Thyroid gland (tissue), 4 donors: ENCODE measurements around the gene RANBP1. TPM values are rescaled to one million over a fixed set of nuclear protein-coding genes. Genes with fewer than 3 reads are reported as not detected.

Source experiments
- DNase-seq, 2 donors: peaks; one replicate each; pipeline ENCODE4 v3.0.0-alpha.2; 2019
- H3K27ac ChIP-seq, 3 donors: fragments of 200-600 bp; sonication (generic); 1 replicate in 2 of 3; 2 replicates in 1 of 3; pipeline ENCODE4 v1.5.1; 2016 to 2019; ENCODE audit warnings: mild to moderate bottlenecking in 1 of 3, moderate library complexity in 1 of 3
- H3K27me3 ChIP-seq: fragments of 200-600 bp; sonication (generic); one replicate; pipeline ENCODE4 v1.5.1; 2019
- H3K36me3 ChIP-seq, 2 donors: fragments of 200-600 bp; sonication (generic); one replicate each; pipeline ENCODE4 v1.5.1; 2016 to 2019
- H3K4me1 ChIP-seq, 2 donors: fragments of 200-600 bp; sonication (generic); one replicate each; pipeline ENCODE4 v1.5.1; 2017 to 2019
- H3K4me3 ChIP-seq, 3 donors: fragments of 200-600 bp; sonication (generic); replicated peaks in 1 of 3; 1 replicate in 2 of 3; 2 replicates in 1 of 3; pipeline ENCODE4 v1.5.1; 2016; ENCODE audit warnings: mild to moderate bottlenecking in 1 of 3
- H3K9me3 ChIP-seq: fragments of 200-600 bp; sonication (generic); one replicate; pipeline ENCODE4 v1.5.1; 2017
- POLR2A ChIP-seq, 2 donors: fragments of 450-650 bp; IDR thresholded peaks; one replicate each; pipeline ENCODE4 v1.6.1; 2017; ENCODE audit warnings: antibody characterized with exemption in 2 of 2, mild to moderate bottlenecking in 2 of 2, moderate library complexity in 1 of 2
- WGBS, 2 donors: methylation state at CpG; one replicate each; pipeline ENCODE4 v1.1.5; 2017; 5-methylcytosine and 5-hydroxymethylcytosine counted together
- intact Hi-C: fragments of 100-400 bp; cut with DNase I; formaldehyde crosslinking; loops from one replicate; pipeline ENCODE4 v1.15.1; 2023
- total RNA-seq, 4 donors: library from RNA; depleted of rRNA; stranded (reverse); fragments of >200 nt; gene quantifications; one replicate each; pipeline ENCODE4 v1.2.3, GENCODE V29; 2016
- TF ChIP-seq, protein P1 (sequence below), 6 experiments: fragments of 200-600 bp in 3 of 6; fragments of 450-650 bp in 3 of 6; sonication (generic) in 3 of 6; IDR thresholded peaks; one replicate each; pipeline ENCODE4 v1.5.1; 2016 to 2019; ENCODE audit warnings: antibody characterized with exemption in 6 of 6, mild to moderate bottlenecking in 2 of 6, inconsistent platforms in 1 of 6, moderate library complexity in 1 of 6

The RANBP1 gene
- total RNA-seq, 4 donors from 2014 or later, result 125 to 232 (median 173) TPM

- Histone ChIP-seq H3K27me3 (no peaks in the 10 kb centered on the region), H3K4me3 (peak overlapping the region in 2 of 3 donors; percentile 56 to 97), H3K27ac (peak overlapping the region; percentile 73 to 94 (median 87)), H3K9me3 (no peaks in the 10 kb centered on the region), H3K36me3 (peaks cover under 1 to 9% of the 10 kb centered on the region in 2 donors), H3K4me1 (peaks cover 18 to 40% of the 10 kb centered on the region in 2 donors)
- DNase-seq, result peak; percentile 90 to 92
- TF ChIP-seq, protein P1, sequence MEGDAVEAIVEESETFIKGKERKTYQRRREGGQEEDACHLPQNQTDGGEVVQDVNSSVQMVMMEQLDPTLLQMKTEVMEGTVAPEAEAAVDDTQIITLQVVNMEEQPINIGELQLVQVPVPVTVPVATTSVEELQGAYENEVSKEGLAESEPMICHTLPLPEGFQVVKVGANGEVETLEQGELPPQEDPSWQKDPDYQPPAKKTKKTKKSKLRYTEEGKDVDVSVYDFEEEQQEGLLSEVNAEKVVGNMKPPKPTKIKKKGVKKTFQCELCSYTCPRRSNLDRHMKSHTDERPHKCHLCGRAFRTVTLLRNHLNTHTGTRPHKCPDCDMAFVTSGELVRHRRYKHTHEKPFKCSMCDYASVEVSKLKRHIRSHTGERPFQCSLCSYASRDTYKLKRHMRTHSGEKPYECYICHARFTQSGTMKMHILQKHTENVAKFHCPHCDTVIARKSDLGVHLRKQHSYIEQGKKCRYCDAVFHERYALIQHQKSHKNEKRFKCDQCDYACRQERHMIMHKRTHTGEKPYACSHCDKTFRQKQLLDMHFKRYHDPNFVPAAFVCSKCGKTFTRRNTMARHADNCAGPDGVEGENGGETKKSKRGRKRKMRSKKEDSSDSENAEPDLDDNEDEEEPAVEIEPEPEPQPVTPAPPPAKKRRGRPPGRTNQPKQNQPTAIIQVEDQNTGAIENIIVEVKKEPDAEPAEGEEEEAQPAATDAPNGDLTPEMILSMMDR (IDR thresholded peaks at IDR 0.05), result no peak
- peak in 1 of 2 donors; percentile 25 for TF ChIP-seq POLR2A (IDR thresholded peaks at IDR 0.05)
- WGBS, 2 donors, result 0 to 19% methylated on average over 4 to 11 of the region's 70 CpGs
- intact Hi-C loops, result no loop called here
Measured at GRCh38 chr22:20130731-20131596, 15.1 kb downstream of the RANBP1 start.

GRCh38 chr22:20131597-20131858, 15.6 kb downstream of the RANBP1 start, which contains the start of gene ZDHHC8:
TSS of gene ZDHHC8 (plus strand) at chr22:20131804. CDS start at chr22:20131948, 144 bp downstream.
- TF ChIP-seq, protein P1 (IDR thresholded peaks at IDR 0.05), result no peak
- no peak for TF ChIP-seq POLR2A (IDR thresholded peaks at IDR 0.05)
- Histone ChIP-seq H3K4me3 (peak within 1 kb of the TSS; percentile 60 to 97 (median 90)), H3K4me1 (peaks cover 18 to 46% of the 10 kb centered on the region in 2 donors), H3K36me3 (peaks cover 0 to 5% of the 10 kb centered on the region in 2 donors), H3K27me3 (no peaks in the 10 kb centered on the region), H3K9me3 (no peaks in the 10 kb centered on the region), H3K27ac (peak within 1 kb of the TSS; percentile 73 to 94 (median 87))
- intact Hi-C loops, result no loop called here
- peak; percentile 45 to 49 for DNase-seq
- WGBS, 2 donors, result no CpG with 5 or more reads among the region's 43 CpGs

- DNase-seq, result peak; percentile 38 to 45
- 0 to 2% methylated on average over 4 to 11 of the region's 72 CpGs for WGBS, 2 donors
- peak overlapping the region; percentile 60 to 90 (median 83) for H3K4me3 ChIP-seq
- H3K9me3 ChIP-seq, result no peaks in the 10 kb centered on the region
- H3K4me1 ChIP-seq, result peaks cover 18 to 51% of the 10 kb centered on the region in 2 donors
- H3K36me3 ChIP-seq, result peaks cover 0 to 3% of the 10 kb centered on the region in 2 donors
- H3K27me3 ChIP-seq, result no peaks in the 10 kb centered on the region
- H3K27ac ChIP-seq, result peak overlapping the region in 1 of 3 donors; percentile 17
- intact Hi-C loops, result no loop called here
- no peak for TF ChIP-seq POLR2A (IDR thresholded peaks at IDR 0.05)
- TF ChIP-seq, protein P1 (IDR thresholded peaks at IDR 0.05), result no peak
Measured at GRCh38 chr22:20131859-20132685, 16.2 kb downstream of the RANBP1 start.

GRCh38 chr22:20132686-20133246, 16.9 kb downstream of the RANBP1 start:
- Histone ChIP-seq H3K36me3 (no peaks in the 10 kb centered on the region), H3K9me3 (no peaks in the 10 kb centered on the region), H3K27me3 (no peaks in the 10 kb centered on the region), H3K4me1 (peaks cover 18 to 58% of the 10 kb centered on the region in 2 donors), H3K4me3 (peak overlapping the region; percentile 60 to 90 (median 83)), H3K27ac (no peak overlapping the region)
- no peak for TF ChIP-seq POLR2A (IDR thresholded peaks at IDR 0.05)
- TF ChIP-seq, protein P1 (IDR thresholded peaks at IDR 0.05), result no peak
- 53 to 68% methylated on average over 6 to 12 of the region's 16 CpGs for WGBS, 2 donors
- intact Hi-C loops, result no loop called here
- DNase-seq, result no peak
